ENCODE data around the gene FRMD1.

FRMD1 gene

DNA sequence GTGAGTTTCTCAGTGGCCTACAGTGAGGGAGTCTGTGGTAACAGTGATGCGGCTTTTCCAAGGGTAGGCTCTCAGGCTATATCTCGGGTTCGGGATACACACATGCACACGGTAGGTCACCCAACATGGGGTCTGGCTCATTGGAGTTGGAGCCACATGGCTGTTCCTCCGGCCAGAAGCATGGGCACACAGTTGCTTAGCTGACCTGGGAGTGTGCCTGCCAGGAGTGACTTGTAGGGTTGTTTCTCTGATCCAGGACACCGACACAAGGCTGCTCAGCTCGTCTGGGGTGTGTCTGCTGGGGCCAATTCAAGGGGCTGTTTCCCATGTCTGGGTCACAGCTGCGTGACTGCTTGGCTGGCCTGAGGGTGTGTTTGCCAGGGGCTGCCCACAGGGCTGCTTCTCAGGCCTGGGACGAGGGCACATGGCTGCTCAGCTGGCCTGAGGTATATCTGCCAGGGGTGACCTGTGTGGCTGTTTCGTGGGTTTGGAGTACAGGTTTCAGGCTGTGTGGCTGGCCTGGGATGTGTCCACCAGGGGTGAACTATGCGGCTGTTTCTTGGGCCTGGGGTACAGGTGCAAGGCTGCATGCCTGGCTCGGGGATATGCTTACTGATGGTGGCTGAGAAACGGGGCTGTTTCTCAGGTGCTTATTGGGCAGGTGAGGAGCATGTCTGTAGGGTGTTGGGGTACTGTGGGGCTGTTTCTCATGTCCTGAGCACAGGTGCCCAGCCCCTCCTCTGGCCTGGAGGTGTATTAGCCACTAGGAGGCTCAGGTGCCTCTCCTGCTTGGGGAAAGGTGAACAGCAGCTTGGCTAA lies 66.4 kb downstream of the FRMD1 start:
- peaks cover 32% of the 10 kb centered on the region for H3K9me3 Mint-ChIP-seq

DNA sequence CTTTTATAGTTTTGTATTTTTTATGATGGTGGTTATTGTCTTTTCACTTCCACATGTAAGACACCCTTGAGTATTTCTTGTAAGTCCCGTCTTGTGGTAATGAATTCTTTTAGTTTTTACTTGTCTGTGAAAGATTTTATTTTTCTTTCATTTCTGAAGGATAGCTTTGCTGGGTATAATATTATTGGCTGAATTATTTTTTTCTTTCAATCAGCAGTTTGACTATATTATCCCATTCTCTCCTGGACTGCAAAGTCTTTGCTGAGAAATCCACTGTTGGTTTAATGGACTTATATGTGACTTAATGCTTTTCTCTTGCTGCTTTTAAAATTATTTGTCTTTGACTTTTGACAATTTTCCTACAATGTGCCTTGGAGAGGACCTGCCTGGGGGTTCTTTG lies 67.7 kb downstream of the FRMD1 start:
- H3K36me3 Mint-ChIP-seq (ENCODE audit: low read depth), result no peaks in the 10 kb centered on the region
- DNase-seq (ENCODE audit: low spot score), result no peak
- H3K4me3 Mint-ChIP-seq, result no peak overlapping the region
- H3K27ac Mint-ChIP-seq, result no peak overlapping the region
- H3K4me1 Mint-ChIP-seq (ENCODE audit: low read depth), result no peaks in the 10 kb centered on the region
- peaks cover 32% of the 10 kb centered on the region for H3K9me3 Mint-ChIP-seq
- H3K27me3 Mint-ChIP-seq (ENCODE audit: low read depth), result no peaks in the 10 kb centered on the region

More for the DNA sequence above, 66.4 kb downstream of the FRMD1 start:
- H3K36me3 Mint-ChIP-seq (ENCODE audit: low read depth), result no peaks in the 10 kb centered on the region
- no peaks in the 10 kb centered on the region for H3K27me3 Mint-ChIP-seq (ENCODE audit: low read depth)
- H3K27ac Mint-ChIP-seq, result no peak overlapping the region
- no peak overlapping the region for H3K4me3 Mint-ChIP-seq
- no peaks in the 10 kb centered on the region for H3K4me1 Mint-ChIP-seq (ENCODE audit: low read depth)
- DNase-seq (ENCODE audit: low spot score), result no peak

DNA sequence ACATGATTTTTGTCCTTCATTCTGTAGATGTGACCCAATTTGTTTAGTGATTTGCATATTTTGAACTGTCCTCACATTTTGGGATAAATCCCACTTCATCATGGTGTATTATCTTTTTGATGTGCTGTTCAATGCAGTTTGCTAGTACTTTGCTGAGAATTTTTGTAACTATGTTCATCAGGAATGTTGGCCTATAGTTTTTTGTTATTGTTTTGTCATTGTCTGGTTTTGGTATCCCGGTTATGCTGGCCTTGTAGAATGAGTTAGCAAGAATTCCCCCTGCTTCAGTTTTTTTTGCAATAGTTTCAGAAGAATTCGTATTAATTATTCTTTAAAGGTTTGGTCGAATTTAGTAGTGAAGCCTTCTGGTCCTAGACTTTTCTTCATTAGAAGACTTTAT lies 69.7 kb downstream of the FRMD1 start:
- H3K4me1 Mint-ChIP-seq (ENCODE audit: low read depth), result no peaks in the 10 kb centered on the region
- no peaks in the 10 kb centered on the region for H3K36me3 Mint-ChIP-seq (ENCODE audit: low read depth)
- H3K4me3 Mint-ChIP-seq, result no peak overlapping the region
- no peak for DNase-seq (ENCODE audit: low spot score)
- H3K9me3 Mint-ChIP-seq, result peaks cover 32% of the 10 kb centered on the region
- no peak overlapping the region for H3K27ac Mint-ChIP-seq
- H3K27me3 Mint-ChIP-seq (ENCODE audit: low read depth), result no peaks in the 10 kb centered on the region

DNA sequence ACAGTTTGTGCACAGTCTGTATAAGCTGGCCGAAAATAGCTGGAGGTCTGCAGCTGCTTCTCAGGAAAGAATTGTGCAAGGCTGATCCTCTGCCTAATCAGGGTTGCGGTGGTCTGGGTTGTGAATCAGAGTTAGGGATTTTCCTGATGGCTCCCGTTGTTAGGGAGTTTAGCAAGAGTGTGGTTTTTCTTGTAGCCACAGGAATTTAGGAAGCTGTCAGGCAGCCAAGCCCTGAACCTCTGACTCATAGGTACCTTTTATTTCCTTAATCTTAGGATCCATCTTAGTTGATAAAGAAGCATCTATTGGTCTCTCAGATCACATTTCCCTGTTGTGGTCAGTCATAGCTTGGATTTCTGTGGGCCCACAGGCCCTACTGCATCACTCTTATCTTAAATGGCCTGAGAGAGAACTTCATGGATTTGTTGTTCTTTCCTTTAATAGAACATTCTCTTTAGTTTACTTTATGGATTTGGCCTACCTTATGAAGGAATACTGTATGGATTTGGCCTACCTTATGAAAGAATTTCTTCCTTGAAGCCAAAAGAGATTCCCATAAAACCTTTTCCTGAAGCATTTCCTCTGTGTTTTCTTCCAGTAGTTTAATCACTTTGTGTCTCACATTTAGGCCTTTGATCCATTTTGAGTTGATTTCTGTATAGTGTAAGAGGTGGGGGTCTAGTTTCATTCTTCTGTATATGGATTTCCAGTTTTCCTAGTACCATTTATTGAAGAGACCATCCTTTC lies 71.2 kb downstream of the FRMD1 start:
- Mint-ChIP-seq H3K27ac (no peak overlapping the region), H3K4me1 (ENCODE audit: low read depth) (peaks cover 1% of the 10 kb centered on the region)
- no peak for DNase-seq (ENCODE audit: low spot score)

DNA sequence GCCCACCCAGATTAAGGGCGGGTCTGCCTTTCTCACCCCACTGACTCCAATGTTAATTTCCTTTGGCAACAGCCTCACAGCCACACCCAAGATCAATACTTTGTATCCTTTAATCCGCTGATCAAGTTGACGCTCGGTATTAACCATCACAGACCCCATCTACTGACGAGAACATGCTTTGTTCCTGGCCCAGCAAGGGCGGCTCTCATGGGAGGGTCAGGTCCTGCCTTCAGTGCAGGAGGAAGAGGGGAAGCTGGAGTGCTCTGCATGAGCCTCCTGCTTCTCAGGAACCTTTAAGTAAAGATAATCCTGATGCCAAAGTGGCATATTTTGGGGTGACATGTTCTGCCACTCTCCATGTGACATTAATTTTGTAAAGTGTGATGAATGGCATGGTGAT lies 73.2 kb downstream of the FRMD1 start:
- Mint-ChIP-seq H3K4me1 (ENCODE audit: low read depth) (peaks cover 1% of the 10 kb centered on the region), H3K9me3 (peaks cover 17% of the 10 kb centered on the region), H3K4me3 (no peak overlapping the region), H3K27me3 (ENCODE audit: low read depth) (no peaks in the 10 kb centered on the region), H3K36me3 (ENCODE audit: low read depth) (no peaks in the 10 kb centered on the region), H3K27ac (no peak overlapping the region)
- DNase-seq (ENCODE audit: low spot score), result no peak

More for the DNA sequence above, 71.2 kb downstream of the FRMD1 start:
- Mint-ChIP-seq H3K36me3 (ENCODE audit: low read depth) (no peaks in the 10 kb centered on the region), H3K27me3 (ENCODE audit: low read depth) (no peaks in the 10 kb centered on the region), H3K9me3 (peaks cover 32% of the 10 kb centered on the region), H3K4me3 (no peak overlapping the region)

DNA sequence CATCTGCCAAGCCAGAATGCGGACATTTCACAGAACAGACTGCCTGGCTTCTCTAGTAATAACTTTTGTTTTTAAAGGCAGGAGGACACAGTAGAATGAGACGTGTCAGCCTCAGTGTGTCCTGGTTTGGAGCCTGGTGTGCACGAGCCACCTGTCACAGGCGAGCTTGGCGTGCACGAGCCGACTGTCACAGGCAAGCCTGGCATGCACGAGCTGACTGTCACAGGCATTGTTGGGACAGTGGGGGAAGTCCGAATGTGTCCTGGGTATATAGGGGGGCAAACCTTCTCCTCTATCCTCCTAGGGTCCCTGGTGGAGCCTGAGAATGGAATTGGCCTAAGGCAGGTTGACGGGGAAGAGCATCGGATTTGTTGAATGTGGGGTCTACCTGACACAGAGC lies 74.1 kb downstream of the FRMD1 start:
- no peak for DNase-seq (ENCODE audit: low spot score)
- H3K27ac Mint-ChIP-seq, result no peak overlapping the region
- H3K36me3 Mint-ChIP-seq (ENCODE audit: low read depth), result no peaks in the 10 kb centered on the region
- no peak overlapping the region for H3K4me3 Mint-ChIP-seq
- H3K27me3 Mint-ChIP-seq (ENCODE audit: low read depth), result no peaks in the 10 kb centered on the region
- peaks cover 11% of the 10 kb centered on the region for H3K9me3 Mint-ChIP-seq
- peaks cover 1% of the 10 kb centered on the region for H3K4me1 Mint-ChIP-seq (ENCODE audit: low read depth)

GRCh38 chr6:168004023-168004422 lies 75.0 kb downstream of the FRMD1 start:
- no peak overlapping the region for H3K27ac Mint-ChIP-seq
- peaks cover 3% of the 10 kb centered on the region for H3K9me3 Mint-ChIP-seq
- DNase-seq (ENCODE audit: low spot score), result no peak
- no peaks in the 10 kb centered on the region for H3K27me3 Mint-ChIP-seq (ENCODE audit: low read depth)
- no peak overlapping the region for H3K4me3 Mint-ChIP-seq
- H3K4me1 Mint-ChIP-seq (ENCODE audit: low read depth), result peaks cover 3% of the 10 kb centered on the region
- H3K36me3 Mint-ChIP-seq (ENCODE audit: low read depth), result no peaks in the 10 kb centered on the region
